IPS-18c (cell line): Measurements from ENCODE around the gene TPRKB.
"Not testable (repeated sequence)": the region's sequence is repeated elsewhere in the genome, so short reads cannot be mapped to it uniquely, and the experiment has no call there.

ENCODE experiments used
- H3K4me3 ChIP-seq: 2 replicates; pipeline ENCODE4 v1.7.0; 2013; ENCODE audit warnings: low read depth, mild to moderate bottlenecking, low read length, moderate library complexity; ENCODE audit not compliant: insufficient read depth
- H3K9me3 ChIP-seq: one replicate; pipeline ENCODE4 v1.6.1; 2013; ENCODE audit warnings: mild to moderate bottlenecking, low read length, moderate library complexity; ENCODE audit not compliant: control insufficient read depth, insufficient read depth

The TPRKB gene

GRCh38 chr2:73736855-73737779, at the start of gene TPRKB:
Gene TPRKB, minus strand, starts transcription at chr2:73737345. Its CDS starts 2,776 bp downstream, at chr2:73734569.
- Histone ChIP-seq H3K4me3 (peak within 1 kb of the TSS; percentile 75), H3K9me3 (no peaks in the 10 kb centered on the region)

DNA sequence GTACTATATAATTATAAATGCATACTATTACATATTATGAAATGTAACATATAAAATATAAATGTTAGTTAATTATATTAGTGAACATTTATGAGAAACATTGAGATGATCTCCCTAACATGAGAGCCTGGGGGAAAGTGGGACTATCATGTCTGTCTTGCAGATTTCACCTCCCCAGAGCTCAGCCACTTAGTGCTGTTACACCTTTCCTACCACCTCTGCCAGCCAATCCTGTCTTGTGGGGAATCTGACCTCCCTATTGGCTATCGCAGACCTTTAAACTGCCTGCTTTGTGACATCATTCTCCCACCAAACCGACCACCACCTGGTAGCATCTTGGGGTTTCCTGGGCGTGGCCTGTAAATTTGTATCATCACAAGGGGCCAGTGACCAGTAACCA, 46.7 kb upstream of the TPRKB start, which contains the start of gene C2orf78:
TSS of gene C2orf78 (plus strand) at position 301 of the 400 bp plus-strand sequence. CDS start 127 bp downstream, outside the sequence.
- not testable (repeated sequence) for H3K9me3 ChIP-seq, H3K4me3 ChIP-seq

DNA sequence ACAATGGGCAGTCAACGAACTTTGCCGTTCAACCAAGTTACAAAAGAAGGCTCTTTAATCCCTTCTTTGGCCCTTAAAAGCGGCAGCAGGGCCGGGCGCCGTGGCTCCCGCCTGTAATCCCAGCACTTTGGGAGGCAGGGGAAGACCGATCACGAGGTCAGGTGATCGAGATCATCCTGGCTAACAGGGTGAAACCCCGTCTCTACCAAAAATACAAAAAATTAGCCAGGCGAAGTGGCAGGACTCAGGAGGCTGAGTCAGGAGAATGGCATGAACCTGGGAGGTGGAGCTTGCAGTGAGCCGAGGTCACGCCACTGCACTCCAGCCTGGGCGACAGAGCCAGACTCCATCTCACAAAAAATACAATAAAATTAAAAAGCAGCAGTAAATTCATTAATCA, 46.3 kb upstream of the TPRKB start:
- H3K4me3 ChIP-seq, H3K9me3 ChIP-seq: not testable (repeated sequence)

DNA sequence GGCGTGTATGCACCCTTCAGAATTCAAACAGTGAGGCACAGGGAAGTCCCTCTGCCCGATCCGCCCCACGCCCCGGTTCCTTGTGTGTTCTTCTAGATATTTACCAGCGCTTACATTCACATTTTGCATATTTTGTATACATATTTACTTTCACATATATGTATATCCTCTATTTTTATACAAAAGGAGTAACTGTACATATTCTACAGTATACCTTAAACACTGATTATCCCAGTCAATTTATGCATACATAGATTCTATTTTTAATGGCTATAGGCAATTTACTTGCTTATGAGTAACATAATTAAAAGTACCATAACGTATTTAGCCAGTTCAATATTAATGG, 43.1 kb upstream of the TPRKB start:
- Histone ChIP-seq H3K4me3 (no peak overlapping the region), H3K9me3 (no peaks in the 10 kb centered on the region)

- H3K9me3 ChIP-seq: no peaks in the 10 kb centered on the region
- peak within 1 kb of the TSS; percentile 81 for H3K4me3 ChIP-seq
Measured at GRCh38 chr2:73779467-73780236, 42.5 kb upstream of the TPRKB start, which contains the start of gene DUSP11. Gene DUSP11, minus strand, starts transcription at chr2:73780103. Its CDS starts 129 bp downstream, at chr2:73779974.

- not testable (repeated sequence) for H3K9me3 ChIP-seq
- H3K4me3 ChIP-seq: peak overlapping the region; percentile 81
Measured at GRCh38 chr2:73778867-73779466, 41.8 kb upstream of the TPRKB start.

DNA sequence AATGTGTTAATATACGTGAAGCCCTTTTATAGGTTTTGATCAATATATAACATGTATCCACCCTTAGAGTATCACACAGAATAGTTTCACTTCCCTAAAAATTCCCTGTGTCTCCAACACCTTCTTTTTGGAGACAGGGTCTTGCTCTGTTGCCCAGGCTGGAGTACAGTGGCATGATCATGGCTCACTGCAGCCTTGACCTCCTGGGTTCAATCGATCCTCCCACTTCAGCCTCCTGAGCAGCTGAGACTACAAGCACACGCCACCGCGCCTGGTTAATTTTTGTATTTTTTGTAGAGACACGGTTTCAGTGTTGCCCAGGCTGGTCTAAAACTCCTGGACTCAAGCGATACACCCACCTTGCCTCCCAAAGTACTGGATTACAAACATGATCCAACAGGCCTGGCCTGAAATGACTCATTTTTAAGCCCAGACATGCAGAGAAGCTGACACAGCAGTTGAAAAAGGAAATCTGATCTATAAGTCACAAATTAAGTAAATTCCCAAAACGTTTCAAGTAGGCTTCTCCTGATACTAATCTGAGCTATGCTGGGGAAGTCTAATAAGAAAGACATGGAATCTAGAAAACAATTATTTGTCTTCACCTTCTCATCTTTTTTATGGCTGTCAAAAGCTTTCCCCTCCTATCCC, 39.8 kb upstream of the TPRKB start:
- no peak overlapping the region for H3K4me3 ChIP-seq

DNA sequence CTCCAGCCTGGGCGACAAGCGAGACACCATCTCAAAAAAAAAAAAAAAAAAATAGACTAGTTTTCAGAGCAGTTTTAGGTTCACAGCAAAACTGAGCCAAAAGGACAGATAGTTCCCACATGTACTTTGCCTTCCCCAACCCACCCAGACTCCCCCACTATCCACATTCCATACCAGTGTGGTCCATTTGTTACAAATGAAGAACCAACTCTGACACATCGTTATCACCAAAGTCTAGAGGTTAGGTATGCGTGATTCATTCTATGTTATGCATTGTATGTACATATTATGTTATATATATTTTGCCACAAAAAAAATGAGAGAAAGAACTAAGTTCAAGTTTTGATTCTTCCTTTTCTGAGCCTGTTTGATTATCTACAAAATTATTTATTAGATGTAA, 39.2 kb upstream of the TPRKB start:
- no peaks in the 10 kb centered on the region for H3K9me3 ChIP-seq
- H3K4me3 ChIP-seq: no peak overlapping the region

More for the DNA sequence above, 39.8 kb upstream of the TPRKB start:
- H3K9me3 ChIP-seq: no peaks in the 10 kb centered on the region

- Histone ChIP-seq H3K4me3 (no peak overlapping the region), H3K9me3 (no peaks in the 10 kb centered on the region)
Measured at GRCh38 chr2:73772819-73773218, 35.7 kb upstream of the TPRKB start.

DNA sequence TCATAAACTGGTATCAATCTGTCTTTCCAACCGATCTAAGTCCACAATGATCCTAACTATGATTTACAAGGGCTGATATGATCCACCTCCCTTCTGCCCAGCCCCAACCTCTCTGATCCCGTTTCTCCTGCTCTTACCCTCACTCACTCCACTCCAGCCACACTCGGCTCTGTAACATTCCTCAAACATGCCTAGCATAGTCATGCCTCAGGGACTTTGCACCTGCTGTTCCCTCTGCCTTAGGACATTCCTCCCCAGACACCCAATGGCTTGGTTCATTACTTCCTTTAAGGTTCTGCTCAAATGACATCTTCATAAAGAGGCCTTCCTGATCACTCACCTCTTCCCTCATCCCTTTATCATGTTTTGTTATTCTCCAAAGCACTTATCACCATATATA, 33.6 kb upstream of the TPRKB start:
- H3K4me3 ChIP-seq: no peak overlapping the region
- H3K9me3 ChIP-seq: no peaks in the 10 kb centered on the region

DNA sequence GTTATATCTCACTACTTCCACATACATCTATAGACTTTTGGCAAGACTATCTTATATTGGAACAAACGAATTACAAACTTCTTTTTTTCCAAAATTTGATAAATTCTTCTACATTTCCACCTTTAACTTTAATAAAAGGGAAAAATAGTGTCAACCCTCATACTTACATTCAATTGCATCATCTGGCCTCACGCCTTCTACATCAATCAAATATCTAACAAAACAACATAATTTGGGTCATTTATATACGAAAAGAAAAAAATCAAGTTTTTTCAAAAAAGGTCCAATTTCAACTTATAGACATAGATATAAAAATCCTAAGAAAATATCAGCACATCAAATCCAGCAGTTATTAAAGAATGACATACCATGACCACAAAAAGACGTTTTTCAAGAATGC, 29.8 kb upstream of the TPRKB start:
- Histone ChIP-seq H3K4me3 (no peak overlapping the region), H3K9me3 (no peaks in the 10 kb centered on the region)

- Histone ChIP-seq H3K9me3 (no peaks in the 10 kb centered on the region), H3K4me3 (no peak overlapping the region)
Measured at GRCh38 chr2:73766349-73766748, 29.2 kb upstream of the TPRKB start.

DNA sequence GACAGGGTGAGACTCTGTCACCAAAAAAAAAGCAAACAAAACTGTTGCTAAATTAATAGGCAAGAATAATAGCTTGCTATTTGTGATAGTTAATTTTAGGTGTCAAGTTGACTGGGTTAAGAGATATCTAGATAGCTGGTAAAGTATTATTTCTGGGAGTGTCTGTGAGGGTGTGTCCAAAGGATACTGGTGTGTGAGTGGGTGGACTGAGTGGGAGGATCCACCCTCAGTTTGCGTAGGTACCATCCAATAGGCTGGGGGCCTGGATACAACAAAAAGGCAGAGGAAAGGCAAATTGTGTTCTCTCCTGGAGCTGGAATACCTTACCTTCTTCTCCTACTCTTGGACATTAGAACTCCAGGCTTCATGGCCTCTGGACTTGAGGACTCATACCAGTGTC, 27.8 kb upstream of the TPRKB start:
- H3K4me3 ChIP-seq: no peak overlapping the region
- H3K9me3 ChIP-seq: no peaks in the 10 kb centered on the region

GRCh38 chr2:73762571-73762970, 25.4 kb upstream of the TPRKB start:
- Histone ChIP-seq H3K4me3 (no peak overlapping the region), H3K9me3 (no peaks in the 10 kb centered on the region)

- Histone ChIP-seq H3K9me3 (peaks cover 2% of the 10 kb centered on the region), H3K4me3 (no peak overlapping the region)
Measured at GRCh38 chr2:73759904-73760303, 22.8 kb upstream of the TPRKB start.

- H3K9me3 ChIP-seq: peaks cover 2% of the 10 kb centered on the region
- H3K4me3 ChIP-seq: no peak overlapping the region
Measured at GRCh38 chr2:73759285-73759764, 22.2 kb upstream of the TPRKB start.

DNA sequence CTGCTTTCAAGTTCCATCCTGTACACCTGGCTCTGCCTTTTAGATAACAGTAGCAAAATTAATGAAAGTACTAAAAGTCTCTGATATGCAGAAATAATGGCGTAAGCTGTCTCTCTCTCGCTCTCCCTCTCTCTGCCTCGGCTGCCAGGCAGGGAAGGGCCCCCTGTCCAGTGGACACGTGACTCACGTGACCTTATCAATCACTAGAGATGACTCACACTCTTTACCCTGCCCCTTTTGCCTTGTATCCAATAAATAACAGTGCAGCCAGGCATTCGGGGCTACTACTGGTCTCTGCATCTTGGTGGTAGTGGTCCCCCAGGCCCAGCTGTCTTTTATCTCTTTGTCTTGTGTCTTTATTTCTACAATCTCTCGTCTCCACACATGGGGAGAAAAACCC, 17.2 kb upstream of the TPRKB start:
- H3K4me3 ChIP-seq, H3K9me3 ChIP-seq: not testable (repeated sequence)
